Right ventricle myocardium superior (tissue), 1 donor: ENCODE data around the gene MAP3K5. TPM values are rescaled to one million over a fixed set of nuclear protein-coding genes. Genes with fewer than 3 reads are reported as not detected.

Experiments used
- total RNA-seq: library from RNA; stranded (reverse); fragmentation: NEBNext Ultra II Directional; extraction: Animal tissue kit (Norgen Biotek cat#: 25700); gene quantifications from one replicate; pipeline ENCODE4 v1.2.1, GENCODE V29; 2021
- donor health status: DM: no; HTN: yes; CAD: no; lungs with severe emphysema.

MAP3K5 gene
- total RNA-seq, 1 donor from 2014 or later, result 39.9 TPM

Other genes with a start within 250 kb of the MAP3K5 start
- 2.1 TPM for gene MAP7, start 242.1 kb downstream of the MAP3K5 start, total RNA-seq
- gene PEX7, start 30.1 kb upstream of the MAP3K5 start, total RNA-seq, result 12.0 TPM
- not detected for gene SLC35D3, start 129.8 kb upstream of the MAP3K5 start, total RNA-seq